GM18507 (cell line): Measurements from ENCODE around the gene STPG3.

ENCODE experiments used
- DNase-seq: peaks from one replicate; pipeline ENCODE4 v3.0.0; 2011; ENCODE audit warnings: low read depth; ENCODE audit not compliant: insufficient read length; ENCODE audit errors: extremely low spot score
- FAIRE-seq: peaks from 2 replicates; lab custom pipeline; 2011; peaks lifted over from hg19 to GRCh38; lab: Jason Lieb, UNC

STPG3 gene

GRCh38 chr9:137221095-137221505, 30.0 kb upstream of the STPG3 start:
- FAIRE-seq: no peak
- DNase-seq: no peak

GRCh38 chr9:137221506-137222111, 29.5 kb upstream of the STPG3 start:
- DNase-seq: no peak

GRCh38 chr9:137222190-137223077, 28.7 kb upstream of the STPG3 start, which contains the start of gene RNF208:
TSS of gene RNF208 (minus strand) at chr9:137222240. CDS start at chr9:137221212, 1,028 bp downstream.
- no peak for DNase-seq
- no peak for FAIRE-seq

More at GRCh38 chr9:137221506-137222111, 29.5 kb upstream of the STPG3 start:
- FAIRE-seq: no peak

- peak; percentile 99 for FAIRE-seq
- DNase-seq: peak; percentile 94
Measured at GRCh38 chr9:137223078-137223970, 27.8 kb upstream of the STPG3 start.

- FAIRE-seq (no peak), DNase-seq (no peak)
Measured at GRCh38 chr9:137224830-137225694, 26.0 kb upstream of the STPG3 start, which contains the start of gene CYSRT1. TSS of gene CYSRT1 (plus strand) at chr9:137225174. CDS start at chr9:137225622, 448 bp downstream.

- DNase-seq (no peak), FAIRE-seq (no peak)
Measured at GRCh38 chr9:137225699-137226331, 25.3 kb upstream of the STPG3 start.

- no peak for FAIRE-seq
- no peak for DNase-seq
Measured at GRCh38 chr9:137226338-137227053, 24.6 kb upstream of the STPG3 start.

- DNase-seq (peak; percentile 59), FAIRE-seq (peak; percentile 84)
Measured at GRCh38 chr9:137227054-137227852, 23.8 kb upstream of the STPG3 start, which contains the start of gene RNF224. TSS of gene RNF224 (plus strand) at chr9:137227502. CDS start at chr9:137228336, 834 bp downstream.

GRCh38 chr9:137227853-137228505, 23.1 kb upstream of the STPG3 start:
- no peak for FAIRE-seq
- no peak for DNase-seq

GRCh38 chr9:137228506-137228967, 22.5 kb upstream of the STPG3 start:
- DNase-seq (no peak), FAIRE-seq (no peak)

GRCh38 chr9:137228968-137229896, 21.9 kb upstream of the STPG3 start:
- no peak for FAIRE-seq
- no peak for DNase-seq

- no peak for DNase-seq
- no peak for FAIRE-seq
Measured at GRCh38 chr9:137229903-137230704, 21.0 kb upstream of the STPG3 start.

GRCh38 chr9:137230705-137231371, 20.2 kb upstream of the STPG3 start, which contains the start of gene SLC34A3:
TSS of gene SLC34A3 (plus strand) at chr9:137230901. CDS start at chr9:137231703, 802 bp downstream.
- DNase-seq (no peak), FAIRE-seq (no peak)
